ENCODE measurements around the gene CNIH2. TPM values are rescaled to one million over a fixed set of nuclear protein-coding genes. Genes with fewer than 3 reads are reported as not detected.
A peak's percentile ranks its signal among the peaks of the same experiment; 100 is the strongest.

Gene CNIH2
- total RNA-seq, 1 donor from 2014 or later, result 46.0 TPM

DNA sequence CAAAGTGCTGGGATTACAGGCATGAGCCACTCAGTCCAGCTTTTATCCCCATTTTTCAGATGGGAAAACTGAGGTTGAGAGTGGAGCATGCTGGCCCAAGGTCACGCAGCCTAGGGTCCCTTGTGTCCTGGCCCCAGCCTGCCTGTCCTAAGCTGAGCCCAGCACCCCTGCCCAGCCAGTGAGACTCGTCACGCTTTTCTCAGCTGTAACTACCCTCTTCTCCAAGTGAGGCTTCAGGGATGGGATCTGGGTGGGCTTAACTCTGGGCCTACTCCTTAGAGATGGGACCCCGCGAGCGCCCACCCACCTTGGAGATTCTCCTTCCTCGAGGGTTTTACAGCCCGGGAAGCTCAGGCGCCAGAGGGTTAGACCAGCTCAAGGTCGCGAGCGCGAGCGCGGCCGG lies 13.3 kb downstream of the CNIH2 start:
- TF ChIP-seq, protein P1, sequence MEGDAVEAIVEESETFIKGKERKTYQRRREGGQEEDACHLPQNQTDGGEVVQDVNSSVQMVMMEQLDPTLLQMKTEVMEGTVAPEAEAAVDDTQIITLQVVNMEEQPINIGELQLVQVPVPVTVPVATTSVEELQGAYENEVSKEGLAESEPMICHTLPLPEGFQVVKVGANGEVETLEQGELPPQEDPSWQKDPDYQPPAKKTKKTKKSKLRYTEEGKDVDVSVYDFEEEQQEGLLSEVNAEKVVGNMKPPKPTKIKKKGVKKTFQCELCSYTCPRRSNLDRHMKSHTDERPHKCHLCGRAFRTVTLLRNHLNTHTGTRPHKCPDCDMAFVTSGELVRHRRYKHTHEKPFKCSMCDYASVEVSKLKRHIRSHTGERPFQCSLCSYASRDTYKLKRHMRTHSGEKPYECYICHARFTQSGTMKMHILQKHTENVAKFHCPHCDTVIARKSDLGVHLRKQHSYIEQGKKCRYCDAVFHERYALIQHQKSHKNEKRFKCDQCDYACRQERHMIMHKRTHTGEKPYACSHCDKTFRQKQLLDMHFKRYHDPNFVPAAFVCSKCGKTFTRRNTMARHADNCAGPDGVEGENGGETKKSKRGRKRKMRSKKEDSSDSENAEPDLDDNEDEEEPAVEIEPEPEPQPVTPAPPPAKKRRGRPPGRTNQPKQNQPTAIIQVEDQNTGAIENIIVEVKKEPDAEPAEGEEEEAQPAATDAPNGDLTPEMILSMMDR (conservative IDR thresholded peaks at IDR 0.05), result no peak
- no peaks in the 10 kb centered on the region for H3K36me3 Mint-ChIP-seq (ENCODE audit: low read depth)
- H3K4me3 Mint-ChIP-seq, result peak overlapping the region; percentile 90
- H3K27ac Mint-ChIP-seq (ENCODE audit: unreplicated experiment), result no peak overlapping the region
- H3K27me3 Mint-ChIP-seq (ENCODE audit: low read depth), result peaks cover 50% of the 10 kb centered on the region
- H3K9me3 Mint-ChIP-seq, result no peaks in the 10 kb centered on the region
- peaks cover 33% of the 10 kb centered on the region for H3K4me1 Mint-ChIP-seq
- DNase-seq (ENCODE audit: low read depth, low spot score), result no peak

DNA sequence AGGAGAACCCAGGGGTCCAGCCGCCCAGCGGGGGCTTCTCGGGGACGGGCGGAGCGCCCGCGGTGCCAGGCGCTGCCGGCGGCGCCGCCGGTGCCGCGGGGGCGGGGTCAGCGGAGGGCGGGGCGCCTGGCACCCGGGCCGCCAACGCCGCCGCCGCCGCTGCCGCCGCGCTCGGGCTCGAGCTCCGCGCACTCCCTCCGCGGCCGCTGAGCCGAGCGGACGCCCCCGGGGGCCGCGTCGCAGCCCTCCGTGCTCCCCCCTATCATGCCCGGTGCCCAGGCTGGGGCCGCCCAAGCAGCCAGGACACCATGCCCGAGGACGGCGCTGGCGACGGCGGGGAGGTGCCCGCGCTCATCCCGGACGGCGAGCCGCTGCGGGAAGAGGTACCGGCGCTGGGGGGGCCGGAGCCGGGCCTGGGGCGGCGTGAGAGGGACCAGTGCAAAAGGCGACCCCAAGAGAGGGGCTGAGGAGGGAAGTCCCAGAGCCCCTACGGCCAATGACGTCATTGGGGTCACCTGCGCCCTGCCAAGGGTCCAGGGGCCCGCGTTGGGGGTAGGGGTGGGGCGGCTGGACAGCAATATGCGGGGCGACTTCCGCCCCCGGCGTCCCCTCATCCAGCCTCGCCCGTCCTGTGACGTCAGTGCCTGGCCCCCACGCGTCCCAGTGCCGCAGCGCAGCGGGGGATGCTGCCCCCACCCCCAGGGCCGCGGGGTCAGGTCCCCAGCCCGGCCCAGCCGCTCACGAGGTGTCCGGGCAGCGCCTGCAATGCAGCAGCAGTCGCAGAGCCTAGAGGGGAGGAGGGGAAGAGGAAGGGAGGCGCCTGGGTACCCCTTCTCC lies 13.9 kb downstream of the CNIH2 start, which contains the start of gene TMEM151A:
TMEM151A (plus strand) TSS at position 189 of the 837 bp plus-strand sequence; CDS start at position 309, 120 bp downstream.
- Mint-ChIP-seq H3K4me1 (peaks cover 33% of the 10 kb centered on the region), H3K27ac (ENCODE audit: unreplicated experiment) (no peak within 1 kb of the TSS), H3K36me3 (ENCODE audit: low read depth) (no peaks in the 10 kb centered on the region), H3K4me3 (peak within 1 kb of the TSS; percentile 90), H3K9me3 (no peaks in the 10 kb centered on the region), H3K27me3 (ENCODE audit: low read depth) (peaks cover 53% of the 10 kb centered on the region)
- no peak for DNase-seq (ENCODE audit: low read depth, low spot score)
- TF ChIP-seq, protein P1 (conservative IDR thresholded peaks at IDR 0.05), result no peak

DNA sequence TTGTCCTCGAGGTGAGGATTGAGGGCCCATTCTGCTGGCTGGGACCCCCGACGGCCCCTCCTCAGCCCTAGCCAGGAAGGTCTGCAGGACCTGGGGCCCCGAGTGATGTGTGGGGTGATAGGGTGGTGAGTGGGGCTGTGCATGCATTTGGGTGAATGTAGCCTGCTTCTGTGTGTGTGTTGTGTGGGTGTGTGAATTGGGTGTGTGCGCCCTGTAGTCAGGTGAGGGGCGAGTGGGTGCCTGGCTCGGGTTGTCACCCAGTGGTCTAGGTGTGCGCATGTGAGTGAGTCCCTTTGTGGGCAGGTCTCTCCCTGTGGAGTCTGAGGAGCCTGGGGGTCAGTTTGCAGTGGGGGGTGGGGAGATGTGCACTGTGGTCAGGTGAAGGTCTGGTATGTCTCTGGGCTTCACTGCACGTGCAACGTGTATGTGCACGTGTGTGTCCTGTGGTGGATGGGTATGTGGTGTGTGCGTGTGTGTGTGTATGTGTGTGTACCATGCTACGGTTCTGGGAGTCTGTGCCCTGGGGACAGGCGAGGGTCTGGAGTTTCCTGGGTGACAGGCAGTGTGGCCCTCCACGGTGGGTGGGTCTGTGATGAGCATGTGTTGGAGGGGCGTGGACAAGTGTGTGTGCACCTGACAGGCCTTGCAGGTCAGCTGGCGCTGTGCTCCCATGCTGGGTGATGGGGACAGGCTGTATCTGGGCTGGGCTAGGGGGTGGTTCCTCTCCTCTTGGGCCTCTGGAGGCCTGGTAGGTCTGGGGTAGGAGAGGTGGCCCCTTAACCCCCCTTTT lies 14.8 kb downstream of the CNIH2 start:
- TF ChIP-seq, protein P1 (conservative IDR thresholded peaks at IDR 0.05), result no peak

DNA sequence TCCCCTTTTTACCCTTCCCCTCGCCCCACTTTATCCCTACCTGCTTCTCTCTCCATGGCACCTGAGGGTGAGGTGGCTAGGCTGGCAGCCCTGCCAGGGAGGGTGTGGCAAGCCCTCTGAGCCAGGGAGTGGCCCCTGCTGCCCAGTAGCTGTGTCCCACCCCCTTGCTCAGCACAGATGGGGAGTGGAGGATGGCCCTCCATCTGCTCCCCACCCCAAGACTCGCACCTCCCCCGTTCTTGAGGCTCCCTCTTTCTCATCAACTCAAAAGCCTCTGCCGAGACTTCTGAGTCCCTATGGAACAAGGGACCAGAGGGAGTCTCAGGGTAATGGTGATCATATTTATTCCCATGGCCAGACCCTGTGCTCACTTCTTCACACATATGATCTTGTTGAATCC lies 15.4 kb downstream of the CNIH2 start:
- no peaks in the 10 kb centered on the region for H3K36me3 Mint-ChIP-seq (ENCODE audit: low read depth)
- no peak overlapping the region for H3K27ac Mint-ChIP-seq (ENCODE audit: unreplicated experiment)
- TF ChIP-seq, protein P1 (conservative IDR thresholded peaks at IDR 0.05), result no peak
- H3K4me3 Mint-ChIP-seq, result peak overlapping the region; percentile 71
- DNase-seq (ENCODE audit: low read depth, low spot score), result no peak
- H3K9me3 Mint-ChIP-seq, result no peaks in the 10 kb centered on the region
- H3K27me3 Mint-ChIP-seq (ENCODE audit: low read depth), result peaks cover 64% of the 10 kb centered on the region
- peaks cover 29% of the 10 kb centered on the region for H3K4me1 Mint-ChIP-seq

More for the DNA sequence above, 14.8 kb downstream of the CNIH2 start:
- peaks cover 61% of the 10 kb centered on the region for H3K27me3 Mint-ChIP-seq (ENCODE audit: low read depth)
- peaks cover 33% of the 10 kb centered on the region for H3K4me1 Mint-ChIP-seq
- no peaks in the 10 kb centered on the region for H3K36me3 Mint-ChIP-seq (ENCODE audit: low read depth)
- DNase-seq (ENCODE audit: low read depth, low spot score), result no peak
- no peaks in the 10 kb centered on the region for H3K9me3 Mint-ChIP-seq
- H3K4me3 Mint-ChIP-seq, result peak overlapping the region; percentile 75
- no peak overlapping the region for H3K27ac Mint-ChIP-seq (ENCODE audit: unreplicated experiment)

DNA sequence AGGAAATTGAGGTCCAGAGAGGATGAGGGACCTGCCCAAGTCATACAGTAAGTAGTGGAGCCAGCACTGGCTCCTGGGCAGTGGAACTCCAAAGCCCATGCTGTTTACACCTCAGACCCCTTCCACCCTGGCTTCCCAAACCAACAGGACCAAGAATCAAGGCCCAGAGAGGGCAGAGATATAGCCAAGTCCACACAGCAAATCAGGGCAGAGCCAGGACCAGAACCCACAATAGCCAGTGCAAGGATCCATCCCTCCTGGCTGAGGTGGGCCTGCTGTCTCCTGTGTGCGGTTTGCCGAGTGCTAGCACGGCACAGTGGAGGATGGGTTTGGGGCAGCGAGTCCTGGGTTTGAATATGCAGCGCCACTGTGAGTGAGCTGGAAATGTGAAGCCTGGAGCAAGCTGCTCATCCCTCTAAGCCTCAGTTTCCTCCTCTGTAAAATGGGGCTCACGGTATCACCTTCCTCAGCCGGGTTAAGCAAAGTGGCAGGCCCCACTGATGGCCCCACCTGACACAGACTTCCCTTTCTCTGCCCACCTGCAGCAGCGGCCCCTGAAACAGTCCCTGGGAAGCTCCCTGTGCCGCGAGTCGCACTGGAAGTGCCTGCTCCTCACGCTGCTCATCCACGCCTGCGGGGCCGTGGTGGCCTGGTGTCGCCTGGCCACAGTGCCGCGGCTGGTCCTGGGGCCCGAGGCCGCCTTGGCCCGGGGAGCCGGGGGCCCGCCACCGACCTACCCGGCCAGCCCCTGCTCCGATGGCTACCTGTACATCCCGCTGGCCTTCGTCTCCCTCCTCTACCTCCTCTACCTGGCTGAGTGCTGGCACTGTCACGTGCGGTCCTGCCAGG lies 16.0 kb downstream of the CNIH2 start:
- Mint-ChIP-seq H3K4me1 (peaks cover 26% of the 10 kb centered on the region), H3K27me3 (ENCODE audit: low read depth) (peaks cover 62% of the 10 kb centered on the region), H3K27ac (ENCODE audit: unreplicated experiment) (no peak overlapping the region), H3K9me3 (no peaks in the 10 kb centered on the region), H3K4me3 (peak overlapping the region; percentile 71), H3K36me3 (ENCODE audit: low read depth) (no peaks in the 10 kb centered on the region)
- TF ChIP-seq, protein P1 (conservative IDR thresholded peaks at IDR 0.05), result no peak
- DNase-seq (ENCODE audit: low read depth, low spot score), result no peak

Measured in neural crest cell (in vitro differentiated cells).